Dedifferentiated amniotic fluid mesenchymal stem cell (primary cell): Measurements from ENCODE around the gene NDUFAF4.

Source experiments
- DNase-seq: peaks from one replicate; pipeline ENCODE4 v3.0.0-alpha.2; 2016; ENCODE audit errors: extremely low spot score

NDUFAF4 gene

GRCh38 chr6:96897396-96898240 is at the start of gene NDUFAF4:
Gene NDUFAF4, minus strand, starts transcription at chr6:96897891. Its CDS starts 90 bp downstream, at chr6:96897801.
- peak; percentile 95 for DNase-seq

DNA sequence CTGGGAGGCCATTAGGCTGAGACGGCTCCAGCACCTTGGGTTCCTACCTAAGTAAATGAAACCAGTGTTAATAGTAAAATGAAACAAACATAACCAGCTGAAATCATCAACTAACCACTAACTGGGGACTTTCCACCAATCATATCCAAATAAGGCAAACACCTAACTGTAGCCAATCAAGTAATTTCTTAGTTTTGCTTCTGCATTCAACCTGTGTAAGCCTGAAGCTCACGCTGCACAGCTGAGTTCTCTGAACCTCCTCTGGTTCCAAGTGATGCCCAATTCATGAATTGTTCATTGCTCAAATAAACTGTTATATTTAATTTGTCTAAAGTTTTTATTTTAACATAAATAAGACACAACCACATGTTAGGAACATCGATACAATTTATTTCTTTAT is 49.4 kb upstream of the NDUFAF4 start:
- no peak for DNase-seq

- no peak for DNase-seq
Measured at GRCh38 chr6:96943555-96944215, 46.0 kb upstream of the NDUFAF4 start.

GRCh38 chr6:96942676-96943075 is 45.0 kb upstream of the NDUFAF4 start:
- no peak for DNase-seq

GRCh38 chr6:96940322-96940721 is 42.6 kb upstream of the NDUFAF4 start:
- no peak for DNase-seq

DNA sequence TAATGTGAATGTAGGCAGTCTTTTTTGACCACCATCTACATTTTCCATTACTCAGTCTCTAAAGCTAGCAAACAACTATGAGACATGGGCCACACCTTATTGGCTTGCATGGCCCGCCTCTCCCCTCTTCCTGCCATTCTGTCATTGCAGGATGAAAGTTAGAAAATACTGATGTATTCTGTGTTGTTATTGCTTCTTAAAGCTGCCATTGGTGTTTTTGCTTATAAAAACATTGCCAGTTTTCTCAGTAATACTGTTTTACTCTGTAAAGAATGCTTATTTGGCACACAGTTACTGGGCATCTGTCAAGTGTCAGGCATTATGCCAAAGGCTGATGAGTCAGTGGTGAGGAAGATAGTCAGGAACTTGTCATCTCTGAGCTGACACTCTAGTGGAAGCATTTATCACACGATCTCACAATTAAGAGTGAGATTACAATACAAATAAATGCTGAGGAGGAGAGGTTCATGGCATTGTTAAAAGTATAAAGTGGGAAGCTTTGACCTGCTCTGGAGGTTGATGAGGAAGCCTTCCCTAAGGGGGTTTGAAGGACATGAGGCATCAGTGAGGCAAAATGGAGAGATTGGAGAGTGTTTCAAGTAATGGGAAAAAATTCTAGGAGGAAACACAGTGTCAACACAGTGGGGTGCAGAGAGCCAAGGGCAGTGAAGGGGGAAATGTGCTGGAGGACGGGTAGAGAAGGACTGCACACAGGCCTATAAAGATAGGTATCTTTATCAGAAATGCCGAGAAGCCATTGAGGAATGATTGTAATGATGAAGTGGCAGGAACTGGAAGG is 41.5 kb upstream of the NDUFAF4 start:
- no peak for DNase-seq

GRCh38 chr6:96934087-96934486 is 36.4 kb upstream of the NDUFAF4 start:
- no peak for DNase-seq

GRCh38 chr6:96931198-96931597 is 33.5 kb upstream of the NDUFAF4 start:
- no peak for DNase-seq

DNA sequence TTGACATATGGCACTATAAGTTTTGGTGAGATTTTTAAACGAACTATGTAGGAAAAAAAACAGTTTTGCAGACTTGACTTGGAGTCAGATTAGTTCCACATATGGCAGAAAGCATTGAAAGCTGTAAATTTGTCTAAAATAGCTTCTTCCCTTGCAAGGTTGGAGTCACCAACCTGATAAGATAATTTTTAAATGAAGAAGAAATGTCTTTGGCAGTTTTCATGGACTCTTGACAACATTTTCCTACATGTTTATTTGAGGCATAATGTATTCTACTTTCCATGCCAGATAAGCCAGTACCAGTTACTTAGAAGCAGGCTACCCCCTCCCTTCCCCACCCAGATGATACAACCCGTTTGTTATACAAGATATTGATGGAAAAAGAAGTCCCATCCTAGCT is 32.0 kb upstream of the NDUFAF4 start:
- no peak for DNase-seq

DNA sequence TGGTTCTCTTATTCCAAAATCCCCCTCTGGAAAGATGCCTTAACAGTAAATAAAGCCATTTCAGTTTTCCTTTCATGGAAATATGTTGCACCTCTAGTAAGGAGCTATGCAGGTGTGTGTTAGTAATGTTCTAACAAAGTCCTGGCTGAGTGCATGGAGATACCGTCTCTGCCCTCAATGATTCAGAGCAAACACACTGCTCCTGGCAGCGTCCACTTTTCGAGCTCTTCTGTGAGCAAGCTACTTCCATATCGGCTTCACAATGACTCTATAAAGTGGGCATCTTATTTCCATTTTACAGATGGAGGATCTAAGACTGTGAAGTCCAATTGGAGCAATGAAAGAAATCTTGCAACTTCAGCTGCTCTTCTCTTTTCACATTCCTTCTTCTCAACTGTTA is 30.0 kb upstream of the NDUFAF4 start:
- no peak for DNase-seq

DNA sequence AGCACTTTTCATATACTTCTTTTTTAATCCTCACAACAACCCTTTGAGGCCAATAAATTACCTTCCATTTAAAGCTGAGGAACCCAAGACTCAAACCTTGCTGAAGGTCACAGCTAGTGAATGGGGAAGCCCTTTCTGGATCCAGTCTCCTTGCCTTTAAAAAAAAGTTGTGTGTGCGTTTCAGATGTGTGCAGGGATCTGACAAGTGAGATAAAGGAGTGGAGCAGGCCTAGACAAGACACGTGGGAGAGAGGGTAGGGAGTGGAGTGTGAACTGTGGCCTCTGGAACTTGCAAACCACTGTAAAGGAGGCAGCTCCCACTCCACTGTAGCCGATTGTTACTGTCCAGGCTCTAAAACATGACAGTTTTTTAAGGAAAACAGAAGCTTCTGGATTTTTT is 28.7 kb upstream of the NDUFAF4 start:
- no peak for DNase-seq

GRCh38 chr6:96925290-96925687 is 27.6 kb upstream of the NDUFAF4 start:
- DNase-seq = no peak

DNA sequence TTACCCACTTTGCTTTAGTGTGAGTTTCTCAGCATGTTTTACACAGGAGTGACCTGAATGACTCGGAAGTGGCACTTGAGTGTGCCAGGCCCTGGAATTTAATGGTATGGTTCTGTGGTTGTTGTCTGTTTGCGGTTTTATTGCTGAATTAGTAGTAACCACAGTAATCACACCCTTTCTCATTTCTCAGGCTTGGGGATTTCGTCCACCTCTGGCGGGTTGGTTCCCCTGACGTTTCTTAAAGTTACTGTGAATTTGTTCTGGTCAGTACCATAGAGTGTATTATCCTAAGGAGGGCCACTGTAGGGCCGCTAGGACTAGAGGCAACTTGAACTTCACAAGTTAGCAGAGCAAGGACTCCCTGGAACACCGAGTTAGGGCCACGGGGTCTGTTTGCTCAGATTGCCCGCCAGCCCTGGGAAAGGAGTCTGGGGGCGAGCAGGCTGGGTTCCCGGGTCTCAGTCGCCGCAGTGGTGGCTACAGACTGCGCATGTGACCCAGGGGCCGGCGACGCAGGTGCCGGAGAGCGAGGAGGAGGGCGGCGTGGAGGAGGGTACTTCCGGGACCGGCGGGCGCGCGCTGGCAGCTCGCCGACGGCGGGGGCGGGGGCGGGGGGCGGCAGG is 26.3 kb upstream of the NDUFAF4 start:
- no peak for DNase-seq

GRCh38 chr6:96923400-96923799 is 25.7 kb upstream of the NDUFAF4 start:
- no peak for DNase-seq

DNA sequence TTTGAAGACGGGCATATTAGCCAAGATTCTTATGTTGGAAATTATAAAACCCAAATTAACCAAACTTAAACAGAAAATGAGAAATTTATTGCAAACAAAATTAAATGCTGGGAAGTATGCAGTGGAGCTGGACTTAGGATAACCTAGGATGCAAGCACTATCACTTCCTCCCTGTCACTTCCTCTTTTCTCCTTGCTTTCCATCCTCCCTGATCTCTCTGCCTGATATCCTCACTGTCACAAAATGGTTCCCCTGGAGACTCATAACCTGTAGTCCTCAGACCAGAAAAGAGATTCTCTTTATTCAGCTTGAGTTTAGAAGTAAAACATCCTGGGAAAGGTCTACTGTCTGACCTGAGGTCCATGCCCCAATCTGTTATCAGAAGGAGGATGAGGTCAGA is 19.4 kb upstream of the NDUFAF4 start:
- no peak for DNase-seq

GRCh38 chr6:96913621-96914020 is 15.9 kb upstream of the NDUFAF4 start:
- DNase-seq = no peak

DNA sequence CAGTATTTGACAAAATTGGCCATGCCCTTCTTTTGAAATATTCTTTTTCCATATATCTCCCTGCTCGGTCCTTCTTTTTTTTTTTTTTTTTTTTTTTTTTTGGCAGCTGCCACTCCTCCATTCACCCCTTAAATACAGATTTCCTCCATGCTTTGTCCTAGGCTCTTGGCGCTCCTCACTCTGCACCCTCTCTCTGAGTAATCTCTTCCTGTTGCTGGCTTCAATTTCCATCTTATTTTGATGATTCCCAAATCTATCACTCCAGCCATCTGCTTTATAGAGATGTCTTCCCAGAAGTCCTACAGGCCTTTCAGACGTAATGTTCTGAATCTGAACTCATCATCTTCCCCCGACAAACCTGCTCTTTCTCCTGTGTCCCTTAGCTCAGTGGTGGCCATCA is 14.1 kb upstream of the NDUFAF4 start:
- DNase-seq = no peak

DNA sequence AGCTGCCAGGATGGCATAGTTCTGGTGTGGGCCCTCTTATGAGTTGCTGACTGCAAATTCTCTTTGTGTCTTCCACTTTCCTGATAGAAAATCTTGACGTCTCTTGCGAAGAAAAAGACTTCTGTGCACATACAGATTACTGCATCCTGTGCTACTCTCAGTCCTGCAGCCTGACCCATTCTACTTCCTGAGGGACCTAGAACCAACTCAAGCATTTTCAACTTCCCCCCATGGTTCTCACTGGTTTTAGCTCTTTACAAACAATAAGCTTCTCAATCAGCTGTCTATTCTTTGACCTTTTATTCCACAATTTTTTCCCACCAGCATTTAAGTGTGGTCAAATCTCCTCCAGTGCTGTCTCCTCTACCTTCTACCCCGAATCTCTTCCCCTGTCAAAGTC is 13.5 kb upstream of the NDUFAF4 start:
- DNase-seq = no peak

GRCh38 chr6:96909811-96910210 is 12.1 kb upstream of the NDUFAF4 start:
- DNase-seq = no peak

GRCh38 chr6:96907498-96907897 is 9.8 kb upstream of the NDUFAF4 start:
- DNase-seq = no peak

DNA sequence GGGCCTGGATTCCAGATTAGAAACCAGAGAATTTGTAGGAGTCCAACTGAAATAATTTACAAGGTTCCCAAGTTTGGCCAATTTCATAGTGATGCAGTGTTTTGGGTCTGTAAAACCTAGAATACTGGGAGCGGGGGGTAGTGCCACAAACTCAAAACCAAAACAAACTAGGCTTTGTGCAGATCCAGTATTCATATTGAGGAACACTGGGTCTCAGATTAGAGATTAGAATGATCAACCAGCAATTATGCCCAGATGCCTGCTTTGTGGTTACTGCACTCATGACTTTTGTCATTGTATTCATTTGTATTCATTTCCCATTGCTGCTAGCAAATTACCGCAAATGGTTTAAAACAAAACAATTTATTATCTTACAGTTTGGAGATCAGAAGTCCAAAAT is 3.2 kb upstream of the NDUFAF4 start:
- no peak for DNase-seq

DNA sequence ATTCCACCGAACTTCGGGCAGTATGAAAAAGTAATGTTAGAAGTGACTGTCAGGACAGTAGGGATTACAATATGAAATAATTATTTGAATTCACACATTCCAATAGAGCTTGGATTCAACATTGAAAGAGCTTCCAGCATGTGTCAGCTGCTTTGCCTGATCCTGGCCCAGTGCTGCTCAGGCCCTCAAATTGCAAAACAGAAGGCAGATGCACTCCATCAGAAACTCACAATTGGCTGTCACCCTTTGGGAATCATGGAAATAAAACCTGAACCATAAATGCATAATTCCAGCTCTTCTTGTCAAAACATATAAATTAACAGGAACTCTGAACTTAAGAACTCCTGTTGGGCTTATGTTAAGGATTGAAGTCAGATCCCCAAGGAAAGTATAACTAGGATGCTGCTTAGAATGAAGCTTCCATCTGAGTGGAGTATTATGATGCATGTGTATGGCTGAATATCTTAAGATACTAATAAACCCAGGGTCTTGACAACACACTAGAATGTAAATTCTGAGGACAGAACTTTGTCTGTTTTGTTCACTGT is 1.8 kb upstream of the NDUFAF4 start:
- no peak for DNase-seq
